H1 (cell line): Measurements from ENCODE around the gene FRS2. TPM values are rescaled to one million over a fixed set of nuclear protein-coding genes. Genes with fewer than 3 reads are reported as not detected.

Experiments used
- CTCF ChIA-PET: fragments of 300-600 bp; sonication (Branson Sonifier 250); formaldehyde crosslinking; loops from one replicate; lab custom pipeline; 2021; ENCODE audit not compliant: partially characterized antibody; lab: Charles Lee
- POLR2A ChIA-PET: fragments of 300-600 bp; sonication (Branson Sonifier 250); formaldehyde crosslinking; loops from one replicate; lab custom pipeline; 2021; ENCODE audit warnings: inconsistent platforms; ENCODE audit not compliant: partially characterized antibody; lab: Charles Lee
- DNase-seq, 2 experiments: peaks; one replicate each; pipeline versions ENCODE4 v3.0.0 to v3.0.0-alpha.2; 2010 to 2022; ENCODE audit warnings: low spot score in 2 of 2, low read depth in 1 of 2, mixed read lengths in 1 of 2
- FAIRE-seq: peaks from 2 replicates; lab custom pipeline; 2011; peaks lifted over from hg19 to GRCh38; lab: Jason Lieb, UNC
- H2AFZ ChIP-seq: 2 replicates; pipeline ENCODE4 v1.8.1; 2012; ENCODE audit warnings: low read length, inconsistent platforms
- H2AK5ac ChIP-seq: 2 replicates; pipeline ENCODE4 v1.6.1; 2013; ENCODE audit warnings: low read depth, low read length
- H2BK120ac ChIP-seq: replicated peaks from 2 replicates; pipeline ENCODE3; 2013; ENCODE audit warnings: low read depth, low read length, inconsistent platforms
- H2BK12ac ChIP-seq: 2 replicates; pipeline ENCODE4 v1.6.1; 2013; ENCODE audit warnings: low read depth, low read length
- H2BK15ac ChIP-seq: 2 replicates; pipeline ENCODE4 v1.6.1; 2013; ENCODE audit warnings: low read length
- H2BK20ac ChIP-seq: 2 replicates; pipeline ENCODE4 v1.6.1; 2013; ENCODE audit warnings: low read length
- H2BK5ac ChIP-seq: 2 replicates; pipeline ENCODE4 v1.6.1; 2013; ENCODE audit warnings: low read depth, low read length
- H3K14ac ChIP-seq: 2 replicates; pipeline ENCODE4 v1.6.1; 2013; ENCODE audit warnings: inconsistent platforms; ENCODE audit not compliant: insufficient read length
- H3K18ac ChIP-seq: 2 replicates; pipeline ENCODE4 v1.6.1; 2013; ENCODE audit warnings: low read length; ENCODE audit errors: extremely low read depth
- H3K23ac ChIP-seq: 2 replicates; pipeline ENCODE4 v1.6.1; 2013; ENCODE audit warnings: inconsistent platforms; ENCODE audit not compliant: insufficient read length
- H3K23me2 ChIP-seq: 2 replicates; pipeline ENCODE4 v1.6.1; 2013; ENCODE audit warnings: low read depth, low read length
- H3K27ac ChIP-seq: 2 replicates; pipeline ENCODE4 v1.6.1; 2011; ENCODE audit warnings: low read depth, low read length, inconsistent platforms
- H3K27me3 ChIP-seq, 4 experiments: replicated peaks in 1 of 4; 1 replicate in 1 of 4; 2 replicates in 3 of 4; pipeline versions ENCODE4 v1.6.1 to v1.8.1; 2011 to 2013; ENCODE audit warnings: low read length in 3 of 4, mild to moderate bottlenecking in 3 of 4, inconsistent platforms in 2 of 4, mixed read lengths in 2 of 4, moderate library complexity in 1 of 4; ENCODE audit not compliant: control insufficient read depth in 3 of 4, insufficient read depth in 3 of 4; ENCODE audit errors: extremely low read depth in 1 of 4
- H3K36me3 ChIP-seq, 4 experiments: 2 replicates each; pipeline versions ENCODE4 v1.6.1 to v1.8.1; 2011 to 2013; ENCODE audit warnings: mild to moderate bottlenecking in 4 of 4, low read length in 3 of 4, moderate library complexity in 2 of 4, control low read depth in 1 of 4, inconsistent platforms in 1 of 4; ENCODE audit not compliant: insufficient read depth in 4 of 4, control insufficient read depth in 2 of 4
- H3K4ac ChIP-seq: replicated peaks from 2 replicates; pipeline ENCODE3; 2013; ENCODE audit warnings: low read length, low read depth, mixed read lengths, inconsistent platforms; ENCODE audit not compliant: insufficient read length
- H3K4me1 ChIP-seq, 4 experiments: replicated peaks in 1 of 4; 1 replicate in 1 of 4; 2 replicates in 3 of 4; pipeline versions ENCODE4 v1.6.1 to v1.8.1; 2011 to 2013; ENCODE audit warnings: low read length in 3 of 4, inconsistent platforms in 2 of 4, mixed read lengths in 1 of 4; ENCODE audit not compliant: insufficient read depth in 4 of 4, control insufficient read depth in 3 of 4
- H3K4me2 ChIP-seq, 2 experiments: 2 replicates each; pipeline versions ENCODE4 v1.6.1 to v1.8.1; 2011 to 2013; ENCODE audit warnings: low read depth in 2 of 2, low read length in 2 of 2, control low read depth in 1 of 2, inconsistent platforms in 1 of 2, mild to moderate bottlenecking in 1 of 2; ENCODE audit not compliant: insufficient read depth in 1 of 2
- H3K4me3 ChIP-seq, 4 experiments: fragments of 200-600, 300-600 bp in 1 of 4; sonication (generic), shearing (Covaris generic), sonication (Bioruptor Twin) in 1 of 4; 2 replicates each; pipeline versions ENCODE4 v1.5.1 to v1.8.1; 2011 to 2016; ENCODE audit warnings: low read length in 4 of 4, low read depth in 3 of 4, control low read depth in 2 of 4, inconsistent platforms in 2 of 4, mild to moderate bottlenecking in 2 of 4, mixed read lengths in 1 of 4, moderate library complexity in 1 of 4; ENCODE audit not compliant: insufficient read depth in 2 of 4; ENCODE audit errors: extremely low read depth in 1 of 4
- H3K56ac ChIP-seq: replicated peaks from 2 replicates; pipeline ENCODE3; 2013; ENCODE audit warnings: low read depth, mild to moderate bottlenecking, mixed read lengths, low read length, inconsistent platforms; ENCODE audit not compliant: insufficient read length
- H3K79me1 ChIP-seq: 2 replicates; pipeline ENCODE4 v1.6.1; 2013; ENCODE audit warnings: low read depth, low read length, control low read depth
- H3K79me2 ChIP-seq, 2 experiments: 2 replicates each; pipeline versions ENCODE4 v1.6.1 to v1.8.1; 2012 to 2013; ENCODE audit warnings: low read length in 2 of 2, mild to moderate bottlenecking in 2 of 2, inconsistent platforms in 1 of 2; ENCODE audit not compliant: insufficient read depth in 2 of 2, control insufficient read depth in 1 of 2
- H3K9ac ChIP-seq, 4 experiments: replicated peaks in 1 of 4; 1 replicate in 1 of 4; 2 replicates in 3 of 4; pipeline versions ENCODE4 v1.6.1 to v1.8.1; 2011 to 2013; ENCODE audit warnings: low read depth in 3 of 4, low read length in 3 of 4, control low read depth in 2 of 4, mild to moderate bottlenecking in 2 of 4, moderate library complexity in 2 of 4, inconsistent platforms in 1 of 4; ENCODE audit errors: extremely low read depth in 1 of 4
- H3K9me3 ChIP-seq, 2 experiments: 2 replicates each; pipeline versions ENCODE4 v1.6.1 to v1.8.1; 2012 to 2013; ENCODE audit warnings: mild to moderate bottlenecking in 2 of 2, moderate library complexity in 2 of 2, control low read depth in 1 of 2, inconsistent platforms in 1 of 2, low read depth in 1 of 2, low read length in 1 of 2, mixed read lengths in 1 of 2; ENCODE audit not compliant: insufficient read depth in 2 of 2
- H4K20me1 ChIP-seq, 2 experiments: replicated peaks in 1 of 2; 2 replicates each; pipeline versions ENCODE3 to v1.8.1; 2011 to 2013; ENCODE audit warnings: inconsistent platforms in 2 of 2, low read length in 2 of 2, mild to moderate bottlenecking in 1 of 2; ENCODE audit not compliant: insufficient read depth in 2 of 2, control insufficient read depth in 1 of 2
- H4K5ac ChIP-seq: 2 replicates; pipeline ENCODE4 v1.6.1; 2013; ENCODE audit warnings: low read length, low read depth, mixed read lengths, inconsistent platforms; ENCODE audit not compliant: insufficient read length
- H4K8ac ChIP-seq: 2 replicates; pipeline ENCODE4 v1.8.0; 2013; ENCODE audit warnings: mild to moderate bottlenecking, moderate library complexity, low read length, inconsistent platforms; ENCODE audit not compliant: insufficient read depth; ENCODE audit errors: extremely low read depth
- H4K91ac ChIP-seq: replicated peaks from 2 replicates; pipeline ENCODE3; 2013; ENCODE audit warnings: low read length, mixed read lengths, inconsistent platforms; ENCODE audit not compliant: insufficient read length
- KDM1A ChIP-seq: fragments of 200-600, 300-600 bp; sonication (generic); IDR thresholded peaks from 2 replicates; pipeline ENCODE4 v1.7.1; 2016; ENCODE audit warnings: mild to moderate bottlenecking, low read length, borderline replicate concordance
- RAD21 ChIP-seq, 2 experiments: IDR thresholded peaks in 1 of 2; conservative IDR thresholded peaks in 1 of 2; 2 replicates each; pipeline ENCODE4 v1.6.1; 2011; ENCODE audit warnings: low read depth in 2 of 2, low read length in 2 of 2, improper control_type of control experiment in 1 of 2, inconsistent platforms in 1 of 2, mild to moderate bottlenecking in 1 of 2, moderate library complexity in 1 of 2
- RNF2 ChIP-seq: fragments of 200-900, 300-1000 bp; sonication (generic); IDR thresholded peaks from 2 replicates; pipeline ENCODE4 v1.7.1; 2016; ENCODE audit warnings: borderline replicate concordance, low read depth, mild to moderate bottlenecking, antibody characterized with exemption, low read length; ENCODE audit not compliant: poor library complexity, severe bottlenecking; ENCODE audit errors: missing control alignments
- SIX5 ChIP-seq: IDR thresholded peaks from 2 replicates; pipeline ENCODE4 v1.6.1; 2011; ENCODE audit warnings: mild to moderate bottlenecking, low read depth, low read length
- ZNF274 ChIP-seq: IDR thresholded peaks from 2 replicates; pipeline ENCODE4 v1.7.0; 2012; ENCODE audit warnings: low read length, borderline replicate concordance; ENCODE audit errors: extremely low read depth
- WGBS, 2 experiments: shearing (Covaris generic) in 1 of 2; methylation state at CpG; one replicate each; pipeline versions ENCODE4 v1.1.6 to v1.1.7; 2013 to 2015; ENCODE audit warnings: low lambda C conversion rate in 2 of 2, mixed read lengths in 2 of 2, inconsistent platforms in 1 of 2, low coverage in 1 of 2, missing lambda C conversion rate in 1 of 2; ENCODE audit not compliant: insufficient replicate concordance in 2 of 2, insufficient coverage in 1 of 2, insufficient read length in 1 of 2; ENCODE audit errors: extremely low coverage in 1 of 2, missing lambda C conversion rate in 1 of 2; 5-methylcytosine and 5-hydroxymethylcytosine counted together
- polyA plus RNA-seq, 7 experiments: library from polyadenylated mRNA; depleted of rRNA in 3 of 7; stranded (reverse) in 5 of 7; unstranded in 2 of 7; fragments of >200 nt in 5 of 7; fragments of 200-250 nt in 2 of 7; gene quantifications; 1 replicate in 5 of 7; 2 replicates in 1 of 7; 4 replicates in 1 of 7; pipeline versions ENCODE4 v1.2.1 to v1.2.3, GENCODE V29; 2011 to 2013; ENCODE audit warnings: missing spikeins in 2 of 7, mixed read lengths in 2 of 7
- total RNA-seq: library from RNA; stranded (reverse); fragmentation: NEBNext Ultra II Directional; extraction: Animal tissue kit (Norgen Biotek cat#: 25700); gene quantifications from 2 replicates; pipeline ENCODE4 v1.2.1, GENCODE V29; 2021
- TF ChIP-seq, protein P1 (sequence below): IDR thresholded peaks from 2 replicates; pipeline ENCODE4 v1.6.1; 2012; ENCODE audit warnings: low read length, inconsistent platforms
- TF ChIP-seq, protein P2 (sequence below): IDR thresholded peaks from 2 replicates; pipeline ENCODE4 v1.6.1; 2012; ENCODE audit warnings: inconsistent platforms

Gene FRS2
- total and polyA plus RNA-seq, 2 of the 8 experiments (the other 6 are each of a cell fraction or from before 2014, with no cell fraction given), result 10.3 to 35.8 TPM

DNA sequence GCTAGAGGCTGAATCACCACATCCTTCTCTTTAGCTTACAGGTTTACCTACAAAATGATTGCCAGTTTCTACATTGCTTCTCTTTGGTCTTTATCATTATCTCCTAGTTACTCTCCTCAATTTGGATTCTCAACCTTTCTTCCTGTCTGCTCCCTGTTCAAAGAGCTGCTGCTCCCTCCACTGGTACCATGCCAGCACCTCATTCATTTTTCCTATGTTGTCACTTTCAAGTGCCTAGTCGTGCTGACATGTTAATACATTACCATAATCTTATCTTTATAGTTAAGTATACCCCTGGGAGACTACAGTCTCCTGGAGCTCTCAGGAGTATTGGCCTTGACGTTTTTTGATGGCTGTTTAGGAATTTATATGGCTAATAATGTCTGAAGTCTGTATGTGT, 14.2 kb downstream of the FRS2 start:
- peaks cover 0 to 5% of the 10 kb centered on the region in 2 experiments for H4K20me1 ChIP-seq
- H3K56ac ChIP-seq, result no peak overlapping the region
- 83% methylated on average over 2 of the region's 2 CpGs; no CpG with 5 or more reads in 1 of the 2 experiments for WGBS, 2 experiments
- H3K14ac ChIP-seq, result no peak overlapping the region
- H3K23ac ChIP-seq, result no peak overlapping the region
- no peak overlapping the region for H3K4ac ChIP-seq
- no peaks in the 10 kb centered on the region for H3K23me2 ChIP-seq
- H2BK5ac ChIP-seq, result no peak overlapping the region
- no peak overlapping the region for H4K91ac ChIP-seq
- H3K36me3 ChIP-seq, result peaks cover 0 to 6% (median 2%) of the 10 kb centered on the region in 4 experiments; a peak in 3 of 8 replicates
- no peak overlapping the region for H2BK12ac ChIP-seq
- no peak overlapping the region for H3K4me2 ChIP-seq
- H3K9me3 ChIP-seq, result peaks cover 5 to 8% of the 10 kb centered on the region in 2 experiments
- H4K8ac ChIP-seq, result no peak overlapping the region
- peaks cover 2% of the 10 kb centered on the region for H3K79me1 ChIP-seq
- no peak overlapping the region for H2BK20ac ChIP-seq
- H2BK15ac ChIP-seq, result no peak overlapping the region
- H3K18ac ChIP-seq, result no peak overlapping the region
- no peak overlapping the region for H4K5ac ChIP-seq
- ChIA-PET POLR2A (interaction anchor here (0.8 to 1.6 kb wide), 4 partner anchors 9 to 124 kb away, joined by 3 to 7 read pairs (median 4); no protein-coding TSS in a partner anchor), CTCF (interaction anchor here (0.5 to 1.5 kb wide), 7 partner anchors 9 to 328 kb away, joined by 3 to 5 read pairs (median 4); no protein-coding TSS in a partner anchor)
- no peak overlapping the region for H3K27ac ChIP-seq
- H3K4me1 ChIP-seq, result no peaks in the 10 kb centered on the region
- no peak overlapping the region for H2AFZ ChIP-seq
- no peak overlapping the region for H3K9ac ChIP-seq
- no peak overlapping the region for H3K4me3 ChIP-seq
- no peaks in the 10 kb centered on the region for H3K27me3 ChIP-seq
- H2AK5ac ChIP-seq, result no peak overlapping the region
- no peak for DNase-seq
- no peak for FAIRE-seq
- no peak overlapping the region for H2BK120ac ChIP-seq
- peaks cover 3 to 93% of the 10 kb centered on the region in 2 experiments; a peak in 3 of 4 replicates for H3K79me2 ChIP-seq
- TF ChIP-seq KDM1A, result no peak
- TF ChIP-seq, protein P1, sequence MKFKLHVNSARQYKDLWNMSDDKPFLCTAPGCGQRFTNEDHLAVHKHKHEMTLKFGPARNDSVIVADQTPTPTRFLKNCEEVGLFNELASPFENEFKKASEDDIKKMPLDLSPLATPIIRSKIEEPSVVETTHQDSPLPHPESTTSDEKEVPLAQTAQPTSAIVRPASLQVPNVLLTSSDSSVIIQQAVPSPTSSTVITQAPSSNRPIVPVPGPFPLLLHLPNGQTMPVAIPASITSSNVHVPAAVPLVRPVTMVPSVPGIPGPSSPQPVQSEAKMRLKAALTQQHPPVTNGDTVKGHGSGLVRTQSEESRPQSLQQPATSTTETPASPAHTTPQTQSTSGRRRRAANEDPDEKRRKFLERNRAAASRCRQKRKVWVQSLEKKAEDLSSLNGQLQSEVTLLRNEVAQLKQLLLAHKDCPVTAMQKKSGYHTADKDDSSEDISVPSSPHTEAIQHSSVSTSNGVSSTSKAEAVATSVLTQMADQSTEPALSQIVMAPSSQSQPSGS, result no peak
- TF ChIP-seq SIX5, result no peak
- TF ChIP-seq, protein P2, sequence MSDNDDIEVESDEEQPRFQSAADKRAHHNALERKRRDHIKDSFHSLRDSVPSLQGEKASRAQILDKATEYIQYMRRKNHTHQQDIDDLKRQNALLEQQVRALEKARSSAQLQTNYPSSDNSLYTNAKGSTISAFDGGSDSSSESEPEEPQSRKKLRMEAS, result no peak
- TF ChIP-seq RNF2, result no peak
- TF ChIP-seq RAD21 (IDR thresholded peaks at IDR 0.05 in 1 of 2, conservative IDR thresholded peaks at IDR 0.05 in 1 of 2; ENCODE audit: low read depth in 2 of 2, low read length in 2 of 2), result peak; percentile 34 to 53
- no peak for TF ChIP-seq ZNF274
